MM.1S (cell line): ENCODE measurements around the gene BRINP2.

ENCODE experiments used
- DNase-seq: peaks from one replicate; pipeline ENCODE4 v3.0.0-alpha.2; 2015
- H2AFZ ChIP-seq: fragments of 300-600 bp; sonication (generic); 2 replicates; pipeline ENCODE4 v1.6.0; 2016; ENCODE audit warnings: antibody characterized with exemption, low read length
- H3F3A ChIP-seq: fragments of 300-600 bp; sonication (generic); 2 replicates; pipeline ENCODE4 v1.6.1; 2016; ENCODE audit warnings: mild to moderate bottlenecking, antibody characterized with exemption, low read length, moderate library complexity, mixed read lengths; ENCODE audit not compliant: insufficient read depth
- H3K27ac ChIP-seq: fragments of 300-600 bp; sonication (generic); 2 replicates; pipeline ENCODE4 v1.5.1; 2016; ENCODE audit warnings: mild to moderate bottlenecking, low read length
- H3K27me3 ChIP-seq: fragments of 300-600 bp; sonication (generic); replicated peaks from 2 replicates; pipeline ENCODE4 v1.6.0; 2016; ENCODE audit warnings: low read length; ENCODE audit not compliant: insufficient read depth
- H3K36me3 ChIP-seq: fragments of 300-600 bp; sonication (generic); replicated peaks from 2 replicates; pipeline ENCODE4 v1.6.1; 2016; ENCODE audit warnings: mild to moderate bottlenecking, low read length, mixed read lengths; ENCODE audit not compliant: insufficient read depth
- H3K4me1 ChIP-seq: fragments of 300-600 bp; sonication (generic); 2 replicates; pipeline ENCODE4 v1.6.1; 2016; ENCODE audit warnings: low read length, mixed read lengths
- H3K4me2 ChIP-seq: fragments of 300-600 bp; sonication (generic); 2 replicates; pipeline ENCODE4 v1.6.0; 2016; ENCODE audit warnings: low read depth, low read length
- H3K4me3 ChIP-seq: fragments of 300-600 bp; sonication (generic); 2 replicates; pipeline ENCODE4 v1.5.1; 2016; ENCODE audit warnings: low read length, mixed read lengths
- H3K79me2 ChIP-seq: fragments of 300-600 bp; sonication (generic); 2 replicates; pipeline ENCODE4 v1.6.1; 2016; ENCODE audit warnings: mixed run types, low read length, mixed read lengths
- H3K9ac ChIP-seq: fragments of 300-600 bp; sonication (generic); 2 replicates; pipeline ENCODE4 v1.6.1; 2016; ENCODE audit warnings: low read length, mixed read lengths
- H3K9me2 ChIP-seq: fragments of 300-600 bp; sonication (generic); replicated peaks from 2 replicates; pipeline ENCODE4 v1.6.1; 2016; ENCODE audit warnings: mild to moderate bottlenecking, low read length, mixed read lengths; ENCODE audit not compliant: insufficient read depth
- H3K9me3 ChIP-seq: fragments of 300-600 bp; sonication (generic); replicated peaks from 2 replicates; pipeline ENCODE4 v1.6.1; 2016; ENCODE audit warnings: mild to moderate bottlenecking, low read length, mixed read lengths; ENCODE audit not compliant: insufficient read depth
- H4K20me1 ChIP-seq: fragments of 300-600 bp; sonication (generic); 2 replicates; pipeline ENCODE4 v1.6.1; 2016; ENCODE audit warnings: mild to moderate bottlenecking, low read length, moderate library complexity, mixed read lengths; ENCODE audit not compliant: insufficient read depth
- EZH2 ChIP-seq: fragments of 300-600 bp; sonication (generic); optimal IDR thresholded peaks from 2 replicates; pipeline ENCODE3; 2017; ENCODE audit warnings: low read depth, mild to moderate bottlenecking, antibody characterized with exemption, low read length, mixed read lengths
- EZH2phosphoT487 ChIP-seq: fragments of 300-600 bp; sonication (generic); IDR thresholded peaks from 2 replicates; pipeline ENCODE4 v1.6.1; 2018; ENCODE audit warnings: antibody characterized with exemption, low read length
- TF ChIP-seq, protein P1 (sequence below): fragments of 300-600 bp; sonication (generic); IDR thresholded peaks from 2 replicates; pipeline ENCODE4 v1.5.1; 2016; ENCODE audit warnings: antibody characterized with exemption, low read length, mixed read lengths

The BRINP2 gene

DNA sequence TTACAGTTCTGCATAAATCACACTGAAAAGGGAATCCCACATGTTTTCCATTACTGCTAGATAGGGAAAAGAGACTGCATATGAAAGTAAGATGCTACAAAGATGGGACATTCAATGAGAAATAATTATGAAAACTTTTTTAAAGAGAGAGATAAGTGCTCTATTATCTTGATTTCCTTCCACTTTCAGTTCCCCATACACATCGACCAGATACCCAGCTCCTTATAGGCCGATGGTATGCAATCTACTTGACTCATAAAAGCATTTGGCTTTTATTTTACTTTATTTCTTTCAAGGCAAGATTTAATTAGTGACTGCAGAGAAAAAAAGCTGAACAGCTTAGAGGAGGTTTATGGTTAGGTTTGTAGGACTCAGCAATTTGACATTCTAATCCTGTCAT is 13.1 kb downstream of the BRINP2 start:
- H4K20me1 ChIP-seq = no peaks in the 10 kb centered on the region
- H3K27me3 ChIP-seq = no peaks in the 10 kb centered on the region
- H3F3A ChIP-seq = no peaks in the 10 kb centered on the region
- no peak overlapping the region for H3K4me3 ChIP-seq
- H3K36me3 ChIP-seq = no peaks in the 10 kb centered on the region
- H3K9ac ChIP-seq = no peak overlapping the region
- peak overlapping the region; percentile 42 for H3K4me2 ChIP-seq
- H3K4me1 ChIP-seq = peaks cover 10% of the 10 kb centered on the region; the same call in 1 of the 2 replicates
- TF ChIP-seq EZH2 (no peak), EZH2phosphoT487 (no peak)
- TF ChIP-seq, protein P1, sequence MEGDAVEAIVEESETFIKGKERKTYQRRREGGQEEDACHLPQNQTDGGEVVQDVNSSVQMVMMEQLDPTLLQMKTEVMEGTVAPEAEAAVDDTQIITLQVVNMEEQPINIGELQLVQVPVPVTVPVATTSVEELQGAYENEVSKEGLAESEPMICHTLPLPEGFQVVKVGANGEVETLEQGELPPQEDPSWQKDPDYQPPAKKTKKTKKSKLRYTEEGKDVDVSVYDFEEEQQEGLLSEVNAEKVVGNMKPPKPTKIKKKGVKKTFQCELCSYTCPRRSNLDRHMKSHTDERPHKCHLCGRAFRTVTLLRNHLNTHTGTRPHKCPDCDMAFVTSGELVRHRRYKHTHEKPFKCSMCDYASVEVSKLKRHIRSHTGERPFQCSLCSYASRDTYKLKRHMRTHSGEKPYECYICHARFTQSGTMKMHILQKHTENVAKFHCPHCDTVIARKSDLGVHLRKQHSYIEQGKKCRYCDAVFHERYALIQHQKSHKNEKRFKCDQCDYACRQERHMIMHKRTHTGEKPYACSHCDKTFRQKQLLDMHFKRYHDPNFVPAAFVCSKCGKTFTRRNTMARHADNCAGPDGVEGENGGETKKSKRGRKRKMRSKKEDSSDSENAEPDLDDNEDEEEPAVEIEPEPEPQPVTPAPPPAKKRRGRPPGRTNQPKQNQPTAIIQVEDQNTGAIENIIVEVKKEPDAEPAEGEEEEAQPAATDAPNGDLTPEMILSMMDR = no peak
- no peaks in the 10 kb centered on the region for H3K79me2 ChIP-seq
- no peak overlapping the region for H3K27ac ChIP-seq
- no peak overlapping the region for H2AFZ ChIP-seq
- DNase-seq = peak; percentile 27
- H3K9me2 ChIP-seq = no peaks in the 10 kb centered on the region
- no peaks in the 10 kb centered on the region for H3K9me3 ChIP-seq

DNA sequence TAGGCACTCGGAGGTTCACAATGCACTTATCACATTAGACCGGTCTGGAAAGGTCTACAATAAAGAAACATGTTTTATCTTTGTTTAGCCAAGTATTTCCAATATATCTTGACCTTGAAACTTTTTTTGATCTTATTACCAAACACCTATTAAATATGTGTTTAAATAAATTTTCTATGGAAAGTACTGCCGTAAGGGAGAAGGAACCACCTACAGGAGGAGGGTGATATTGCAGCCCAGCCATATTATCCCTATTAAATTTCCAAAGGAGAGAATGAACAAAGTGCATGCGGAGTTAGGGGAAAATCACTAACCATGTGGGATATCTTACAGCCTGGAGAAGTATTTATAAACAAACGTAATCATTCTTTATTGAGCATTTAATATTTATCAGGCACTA is 14.5 kb downstream of the BRINP2 start:
- Histone ChIP-seq H3K9ac (no peak overlapping the region), H3F3A (no peaks in the 10 kb centered on the region), H3K4me1 (peaks cover 10% of the 10 kb centered on the region; the same call in 1 of the 2 replicates), H2AFZ (no peak overlapping the region), H4K20me1 (no peaks in the 10 kb centered on the region), H3K36me3 (no peaks in the 10 kb centered on the region), H3K27ac (no peak overlapping the region), H3K4me3 (no peak overlapping the region), H3K27me3 (no peaks in the 10 kb centered on the region), H3K9me3 (no peaks in the 10 kb centered on the region), H3K9me2 (no peaks in the 10 kb centered on the region), H3K4me2 (no peak overlapping the region), H3K79me2 (no peaks in the 10 kb centered on the region)
- TF ChIP-seq, protein P1 = peak; percentile 55
- TF ChIP-seq EZH2 = no peak
- no peak for TF ChIP-seq EZH2phosphoT487
- no peak for DNase-seq

DNA sequence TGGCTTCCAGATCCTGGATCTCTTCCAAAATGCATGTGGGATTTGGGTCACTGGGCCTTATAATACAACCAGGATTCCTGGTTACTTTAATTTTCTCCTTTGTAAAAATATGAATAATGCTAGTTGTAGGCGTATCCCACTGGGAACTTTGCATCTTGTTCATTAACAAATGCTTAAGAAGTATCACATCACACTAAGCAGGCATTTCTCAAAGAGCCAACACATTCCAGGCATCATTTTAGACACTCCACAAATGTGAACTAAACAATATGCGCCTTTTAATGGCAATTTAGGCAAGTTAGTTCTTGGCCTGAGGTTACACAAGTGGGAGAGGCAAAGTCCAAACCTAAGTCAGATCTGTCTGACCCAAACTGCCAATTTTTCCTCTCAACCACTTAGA is 15.9 kb downstream of the BRINP2 start:
- H4K20me1 ChIP-seq = no peaks in the 10 kb centered on the region
- H3F3A ChIP-seq = no peaks in the 10 kb centered on the region
- no peaks in the 10 kb centered on the region for H3K9me2 ChIP-seq
- TF ChIP-seq, protein P1 = no peak
- TF ChIP-seq EZH2phosphoT487 (no peak), EZH2 (no peak)
- no peak overlapping the region for H3K9ac ChIP-seq
- no peaks in the 10 kb centered on the region for H3K27me3 ChIP-seq
- no peak overlapping the region for H2AFZ ChIP-seq
- no peak for DNase-seq
- no peak overlapping the region for H3K4me3 ChIP-seq
- H3K4me1 ChIP-seq = peaks cover 10% of the 10 kb centered on the region; the same call in 1 of the 2 replicates
- no peaks in the 10 kb centered on the region for H3K9me3 ChIP-seq
- H3K27ac ChIP-seq = no peak overlapping the region
- H3K79me2 ChIP-seq = no peaks in the 10 kb centered on the region
- H3K36me3 ChIP-seq = no peaks in the 10 kb centered on the region
- H3K4me2 ChIP-seq = no peak overlapping the region
